Large intestine (tissue), 3 donors: ENCODE results near the gene GABRD. TPM values are rescaled to one million over a fixed set of nuclear protein-coding genes. Genes with fewer than 3 reads are reported as not detected.
A peak's percentile ranks its signal among the peaks of the same experiment; 100 is the strongest.

Source experiments
- DNase-seq, 2 donors: peaks; one replicate each; pipeline versions ENCODE4 v3.0.0 to v3.0.0-alpha.2; 2013
- H3K27ac ChIP-seq: one replicate; pipeline ENCODE4 v1.5.1; 2013; ENCODE audit warnings: low read length
- H3K27me3 ChIP-seq: 2 replicates; pipeline ENCODE4 v1.6.1; 2013; ENCODE audit warnings: low read length; ENCODE audit not compliant: control insufficient read depth, insufficient read depth
- H3K36me3 ChIP-seq: 2 replicates; pipeline ENCODE4 v1.6.1; 2013; ENCODE audit warnings: low read length; ENCODE audit not compliant: control insufficient read depth, insufficient read depth
- H3K4me1 ChIP-seq: one replicate; pipeline ENCODE4 v1.6.1; 2013; ENCODE audit warnings: low read length; ENCODE audit not compliant: control insufficient read depth, insufficient read depth
- H3K4me3 ChIP-seq: one replicate; pipeline ENCODE4 v1.5.1; 2013; ENCODE audit warnings: low read length
- H3K9me3 ChIP-seq: one replicate; pipeline ENCODE4 v1.6.1; 2013; ENCODE audit warnings: mild to moderate bottlenecking, low read depth, low read length, moderate library complexity; ENCODE audit not compliant: control insufficient read depth
- WGBS: methylation state at CpG from one replicate; pipeline ENCODE4 v1.1.5; 2013; ENCODE audit warnings: low lambda C conversion rate; ENCODE audit not compliant: insufficient coverage; 5-methylcytosine and 5-hydroxymethylcytosine counted together
- polyA plus RNA-seq: library from polyadenylated mRNA; unstranded; fragments of 120-200 nt; gene quantifications from one replicate; pipeline ENCODE4 v1.2.1, GENCODE V29; 2013

Gene GABRD
- polyA plus RNA-seq, 1 donor = 0.54 TPM

GRCh38 chr1:2041305-2041704, 22.2 kb downstream of the GABRD start:
- DNase-seq = no peak
- Histone ChIP-seq H3K4me3 (no peak overlapping the region), H3K27me3 (no peaks in the 10 kb centered on the region), H3K36me3 (no peaks in the 10 kb centered on the region), H3K27ac (no peak overlapping the region), H3K9me3 (no peaks in the 10 kb centered on the region), H3K4me1 (peaks cover 26% of the 10 kb centered on the region)
- no CpG with 5 or more reads among the region's 15 CpGs for WGBS

GRCh38 chr1:2041887-2042286, 22.7 kb downstream of the GABRD start:
- no CpG with 5 or more reads among the region's 4 CpGs for WGBS
- H3K4me3 ChIP-seq = no peak overlapping the region
- no peak for DNase-seq
- H3K4me1 ChIP-seq = peaks cover 30% of the 10 kb centered on the region
- no peak overlapping the region for H3K27ac ChIP-seq
- H3K36me3 ChIP-seq = no peaks in the 10 kb centered on the region
- no peaks in the 10 kb centered on the region for H3K9me3 ChIP-seq
- H3K27me3 ChIP-seq = no peaks in the 10 kb centered on the region

GRCh38 chr1:2042830-2043773, 24.0 kb downstream of the GABRD start:
- no peaks in the 10 kb centered on the region for H3K36me3 ChIP-seq
- no peaks in the 10 kb centered on the region for H3K27me3 ChIP-seq
- peaks cover 42% of the 10 kb centered on the region for H3K4me1 ChIP-seq
- no peaks in the 10 kb centered on the region for H3K9me3 ChIP-seq
- WGBS = no CpG with 5 or more reads among the region's 41 CpGs
- no peak overlapping the region for H3K4me3 ChIP-seq
- peak; percentile 43 to 69 for DNase-seq
- no peak overlapping the region for H3K27ac ChIP-seq

GRCh38 chr1:2043886-2044285, 24.7 kb downstream of the GABRD start:
- H3K4me1 ChIP-seq = peaks cover 49% of the 10 kb centered on the region
- no peak overlapping the region for H3K4me3 ChIP-seq
- no peaks in the 10 kb centered on the region for H3K9me3 ChIP-seq
- no peaks in the 10 kb centered on the region for H3K27me3 ChIP-seq
- no peak for DNase-seq
- H3K27ac ChIP-seq = no peak overlapping the region
- no peaks in the 10 kb centered on the region for H3K36me3 ChIP-seq
- WGBS = no CpG with 5 or more reads among the region's 4 CpGs

- Histone ChIP-seq H3K4me3 (peak overlapping the region; percentile 15), H3K36me3 (no peaks in the 10 kb centered on the region), H3K9me3 (no peaks in the 10 kb centered on the region), H3K27ac (no peak overlapping the region), H3K27me3 (peaks cover 7% of the 10 kb centered on the region), H3K4me1 (peaks cover 57% of the 10 kb centered on the region)
- WGBS = no CpG with 5 or more reads among the region's 75 CpGs
- DNase-seq = peak; percentile 61 to 72
These were observed 25.6 kb downstream of the GABRD start for GRCh38 chr1:2044510-2045319.

- H3K27ac ChIP-seq = peak overlapping the region; percentile 99
- no peaks in the 10 kb centered on the region for H3K9me3 ChIP-seq
- no CpG with 5 or more reads among the region's 15 CpGs for whole genome bisulfite sequencing
- peaks cover 9% of the 10 kb centered on the region for H3K27me3 ChIP-seq
- peaks cover 57% of the 10 kb centered on the region for H3K4me1 ChIP-seq
- DNase-seq = peak in 1 of 2 donors; percentile 39
- H3K36me3 ChIP-seq = no peaks in the 10 kb centered on the region
- H3K4me3 ChIP-seq = no peak overlapping the region
These were observed 26.5 kb downstream of the GABRD start for GRCh38 chr1:2045468-2046173.

- peak overlapping the region; percentile 23 for H3K4me3 ChIP-seq
- peaks cover 15% of the 10 kb centered on the region for H3K27me3 ChIP-seq
These were observed 27.2 kb downstream of the GABRD start for GRCh38 chr1:2046174-2046917.

GRCh38 chr1:2046953-2047748, 28.0 kb downstream of the GABRD start:
- Histone ChIP-seq H3K4me3 (peak overlapping the region; percentile 23), H3K27me3 (peaks cover 19% of the 10 kb centered on the region), H3K27ac (peak overlapping the region; percentile 99), H3K9me3 (no peaks in the 10 kb centered on the region), H3K4me1 (peaks cover 57% of the 10 kb centered on the region), H3K36me3 (no peaks in the 10 kb centered on the region)
- DNase-seq = peak; percentile 64 to 82
- WGBS = no CpG with 5 or more reads among the region's 25 CpGs

More at GRCh38 chr1:2046174-2046917, 27.2 kb downstream of the GABRD start:
- peaks cover 57% of the 10 kb centered on the region for H3K4me1 ChIP-seq
- WGBS = no CpG with 5 or more reads among the region's 20 CpGs
- H3K36me3 ChIP-seq = no peaks in the 10 kb centered on the region
- peak; percentile 76 to 80 for DNase-seq
- peak overlapping the region; percentile 99 for H3K27ac ChIP-seq
- H3K9me3 ChIP-seq = no peaks in the 10 kb centered on the region
